Amygdala (tissue), 56 donors: Measurements from ENCODE around the gene LMBRD2.
"Not testable (repeated sequence)": the region's sequence is repeated elsewhere in the genome, so short reads cannot be mapped to it uniquely, and the experiment has no call there.

ENCODE experiments used
- DNase-seq, 56 donors: peaks; one replicate each; lab custom pipeline; 2025; lab: John Stamatoyannopoulos, UW

LMBRD2 gene

GRCh38 chr5:36151434-36152323 lies at the start of gene LMBRD2, which contains the start of gene SKP2:
TSS of gene LMBRD2 (minus strand) at chr5:36151887. CDS start at chr5:36143349, 8,538 bp downstream.
TSS of gene SKP2 (plus strand) at chr5:36152111. CDS start at chr5:36152263, 152 bp downstream.
- peak; percentile 69 to 99 (median 97) for DNase-seq

GRCh38 chr5:36200513-36200912 lies 48.8 kb upstream of the LMBRD2 start:
- no peak for DNase-seq

- DNase-seq = no peak
These were observed 47.9 kb upstream of the LMBRD2 start for GRCh38 chr5:36199620-36200019.

DNA sequence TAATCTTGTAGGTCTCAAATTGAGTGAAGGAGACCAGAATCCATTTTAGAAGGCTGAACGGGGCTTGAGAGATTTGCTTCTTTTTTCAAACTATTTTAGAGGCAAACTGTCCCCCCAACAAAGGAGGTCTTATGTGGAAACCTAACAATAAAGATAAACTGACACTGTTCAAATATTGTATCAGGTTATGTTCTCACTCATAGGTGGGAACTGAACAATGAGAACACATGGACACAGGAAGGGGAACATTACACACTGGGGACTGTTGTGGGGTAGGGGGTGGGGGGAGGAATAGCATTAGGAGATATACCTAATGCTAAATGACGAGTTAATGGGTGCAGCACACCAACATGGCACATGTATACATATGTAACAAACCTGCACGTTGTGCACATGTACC lies 47.1 kb upstream of the LMBRD2 start:
- DNase-seq = not testable (repeated sequence)

DNA sequence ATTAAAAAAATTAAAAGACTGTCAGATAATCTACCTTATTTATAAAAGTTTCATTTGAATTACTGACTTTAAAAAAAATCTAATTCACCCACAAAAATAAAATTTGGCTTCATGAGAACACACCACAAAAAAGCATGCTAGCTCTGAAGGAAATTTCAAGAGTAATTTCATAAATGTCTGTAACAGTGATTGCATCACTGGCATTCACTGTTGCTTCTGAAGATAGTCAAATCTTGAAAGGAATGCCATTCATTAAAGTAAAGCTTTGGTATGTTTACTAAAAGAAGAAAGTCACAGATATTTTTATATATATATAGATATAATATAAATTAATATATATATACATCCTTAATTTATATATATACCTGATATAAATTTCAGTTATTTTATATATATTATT lies 46.6 kb upstream of the LMBRD2 start:
- DNase-seq = no peak

GRCh38 chr5:36193746-36194145 lies 42.1 kb upstream of the LMBRD2 start:
- no peak for DNase-seq

GRCh38 chr5:36184408-36184807 lies 32.7 kb upstream of the LMBRD2 start:
- DNase-seq = not testable (repeated sequence)

GRCh38 chr5:36181774-36182173 lies 30.1 kb upstream of the LMBRD2 start:
- DNase-seq = no peak

GRCh38 chr5:36180556-36181350 lies 29.1 kb upstream of the LMBRD2 start:
- DNase-seq = no peak

GRCh38 chr5:36179950-36180349 lies 28.3 kb upstream of the LMBRD2 start:
- DNase-seq = no peak

- DNase-seq = no peak
These were observed 26.8 kb upstream of the LMBRD2 start for GRCh38 chr5:36178524-36178890.

DNA sequence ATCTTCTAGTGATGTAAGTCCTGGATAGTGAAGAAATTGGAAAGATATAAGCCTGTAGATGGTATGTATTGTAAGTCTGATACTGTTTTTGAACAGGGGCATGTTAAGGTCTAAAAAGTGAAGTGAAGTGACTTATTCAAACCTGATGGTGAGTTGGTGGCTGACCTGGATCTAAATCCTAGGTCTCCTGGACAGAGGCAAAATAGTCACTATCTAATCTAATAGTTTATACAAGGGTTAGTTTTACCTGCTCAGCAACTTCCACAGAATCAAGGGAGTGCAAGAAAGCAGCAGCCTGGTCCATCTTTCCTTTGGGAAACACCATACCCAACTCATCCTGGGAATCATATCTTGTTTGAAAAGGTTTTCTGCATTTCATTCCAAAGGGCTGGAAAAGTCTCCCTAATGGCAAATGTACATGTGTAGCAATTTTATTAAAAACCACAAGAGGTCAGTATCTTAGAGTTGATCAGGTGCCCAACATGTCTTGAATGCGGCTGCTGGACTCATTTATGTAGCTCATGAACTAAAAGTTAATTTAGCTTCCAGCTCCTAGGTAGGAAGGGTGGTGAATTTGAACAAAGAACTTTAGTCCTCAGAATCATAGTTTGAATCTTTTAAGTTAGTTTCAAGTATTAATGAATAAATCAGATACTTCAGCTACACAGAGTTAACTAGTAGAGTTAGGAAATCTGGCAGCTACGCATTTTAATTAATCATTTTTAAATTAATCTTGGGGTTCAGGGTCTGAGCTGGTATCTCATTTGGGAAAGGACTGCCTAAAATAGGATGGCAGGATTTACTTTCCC lies 26.2 kb upstream of the LMBRD2 start:
- DNase-seq = peak in 1 of 56 donors; percentile 19

- DNase-seq = no peak
These were observed 25.5 kb upstream of the LMBRD2 start for GRCh38 chr5:36177154-36177553.

- DNase-seq = no peak
These were observed 23.4 kb upstream of the LMBRD2 start for GRCh38 chr5:36175043-36175442.

DNA sequence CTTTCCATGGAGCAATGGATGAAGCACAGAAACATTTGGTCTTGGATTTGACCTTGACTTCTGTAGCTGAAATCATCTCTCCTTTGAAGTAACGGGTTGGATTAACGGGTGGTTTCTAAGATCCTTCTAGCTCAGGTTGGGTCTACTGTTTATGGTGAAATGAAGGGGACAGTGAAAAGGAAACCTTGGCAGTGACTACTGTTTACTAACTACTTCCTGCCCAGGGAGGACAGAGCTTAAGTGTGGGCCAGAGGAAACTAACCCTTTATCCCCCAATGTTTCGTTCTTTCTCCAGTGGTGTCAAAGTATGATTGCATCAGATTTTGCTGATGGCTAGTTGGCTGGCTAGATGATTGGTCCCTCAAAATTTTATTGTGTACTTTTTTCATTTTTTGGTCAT lies 22.4 kb upstream of the LMBRD2 start:
- no peak for DNase-seq

GRCh38 chr5:36173426-36173825 lies 21.7 kb upstream of the LMBRD2 start:
- DNase-seq = no peak

- no peak for DNase-seq
These were observed 20.9 kb upstream of the LMBRD2 start for GRCh38 chr5:36172599-36172998.

- DNase-seq = no peak
These were observed 19.2 kb upstream of the LMBRD2 start for GRCh38 chr5:36170832-36171424.

DNA sequence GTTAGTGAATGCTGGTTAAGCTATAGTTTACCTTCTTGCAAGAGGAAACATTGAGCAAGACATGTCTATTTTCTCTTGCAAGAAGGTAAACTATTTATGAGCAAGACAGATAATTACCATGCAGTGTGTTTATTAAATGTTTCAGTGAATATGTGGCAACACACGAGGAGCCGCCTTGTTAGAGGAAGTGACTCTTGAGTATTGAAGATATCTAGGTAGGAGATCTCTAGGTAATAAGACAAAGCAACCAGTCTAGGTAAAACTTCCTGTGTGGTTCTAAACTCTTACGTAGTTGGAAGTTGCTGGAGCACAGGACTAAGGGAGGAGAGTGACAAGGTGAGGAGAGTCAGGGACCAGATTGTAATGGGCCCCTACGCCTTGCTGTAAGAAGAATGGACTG lies 17.1 kb upstream of the LMBRD2 start:
- no peak for DNase-seq

DNA sequence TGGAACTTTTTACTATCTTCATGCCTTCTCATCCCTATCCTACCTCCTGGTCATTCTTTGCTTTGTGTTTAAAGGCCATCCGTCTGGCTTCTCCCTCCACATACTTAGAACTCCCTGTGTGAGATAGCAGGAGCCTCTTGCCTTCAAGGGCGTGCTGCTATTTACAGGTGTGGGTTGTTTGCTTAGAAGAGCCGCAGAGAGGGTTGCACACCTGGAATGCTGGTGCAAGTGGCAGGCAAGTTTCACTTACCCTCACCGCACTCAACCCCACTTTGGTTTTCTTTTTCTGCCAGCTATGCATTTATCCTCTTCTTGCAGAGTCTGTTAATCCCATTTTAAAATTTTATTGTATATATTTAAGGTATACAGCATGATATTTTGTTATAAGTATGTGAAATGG lies 12.8 kb upstream of the LMBRD2 start:
- no peak for DNase-seq
